H1 (cell line): ENCODE measurements around the gene DIPK1B. TPM values are rescaled to one million over a fixed set of nuclear protein-coding genes. Genes with fewer than 3 reads are reported as not detected.

Experiments used
- CTCF ChIA-PET: fragments of 300-600 bp; sonication (Branson Sonifier 250); formaldehyde crosslinking; loops from one replicate; lab custom pipeline; 2021; ENCODE audit not compliant: partially characterized antibody; lab: Charles Lee
- POLR2A ChIA-PET: fragments of 300-600 bp; sonication (Branson Sonifier 250); formaldehyde crosslinking; loops from one replicate; lab custom pipeline; 2021; ENCODE audit warnings: inconsistent platforms; ENCODE audit not compliant: partially characterized antibody; lab: Charles Lee
- DNase-seq, 2 experiments: peaks; one replicate each; pipeline versions ENCODE4 v3.0.0 to v3.0.0-alpha.2; 2010 to 2022; ENCODE audit warnings: low spot score in 2 of 2, low read depth in 1 of 2, mixed read lengths in 1 of 2
- FAIRE-seq: peaks from 2 replicates; lab custom pipeline; 2011; peaks lifted over from hg19 to GRCh38; lab: Jason Lieb, UNC
- H2AFZ ChIP-seq: 2 replicates; pipeline ENCODE4 v1.8.1; 2012; ENCODE audit warnings: low read length, inconsistent platforms
- H2AK5ac ChIP-seq: 2 replicates; pipeline ENCODE4 v1.6.1; 2013; ENCODE audit warnings: low read depth, low read length
- H2BK120ac ChIP-seq: replicated peaks from 2 replicates; pipeline ENCODE3; 2013; ENCODE audit warnings: low read depth, low read length, inconsistent platforms
- H2BK12ac ChIP-seq: 2 replicates; pipeline ENCODE4 v1.6.1; 2013; ENCODE audit warnings: low read depth, low read length
- H2BK15ac ChIP-seq: 2 replicates; pipeline ENCODE4 v1.6.1; 2013; ENCODE audit warnings: low read length
- H2BK20ac ChIP-seq: 2 replicates; pipeline ENCODE4 v1.6.1; 2013; ENCODE audit warnings: low read length
- H2BK5ac ChIP-seq: 2 replicates; pipeline ENCODE4 v1.6.1; 2013; ENCODE audit warnings: low read depth, low read length
- H3K14ac ChIP-seq: 2 replicates; pipeline ENCODE4 v1.6.1; 2013; ENCODE audit warnings: inconsistent platforms; ENCODE audit not compliant: insufficient read length
- H3K18ac ChIP-seq: 2 replicates; pipeline ENCODE4 v1.6.1; 2013; ENCODE audit warnings: low read length; ENCODE audit errors: extremely low read depth
- H3K23ac ChIP-seq: 2 replicates; pipeline ENCODE4 v1.6.1; 2013; ENCODE audit warnings: inconsistent platforms; ENCODE audit not compliant: insufficient read length
- H3K23me2 ChIP-seq: 2 replicates; pipeline ENCODE4 v1.6.1; 2013; ENCODE audit warnings: low read depth, low read length
- H3K27ac ChIP-seq: 2 replicates; pipeline ENCODE4 v1.6.1; 2011; ENCODE audit warnings: low read depth, low read length, inconsistent platforms
- H3K27me3 ChIP-seq, 4 experiments: replicated peaks in 1 of 4; 1 replicate in 1 of 4; 2 replicates in 3 of 4; pipeline versions ENCODE4 v1.6.1 to v1.8.1; 2011 to 2013; ENCODE audit warnings: low read length in 3 of 4, mild to moderate bottlenecking in 3 of 4, inconsistent platforms in 2 of 4, mixed read lengths in 2 of 4, moderate library complexity in 1 of 4; ENCODE audit not compliant: control insufficient read depth in 3 of 4, insufficient read depth in 3 of 4; ENCODE audit errors: extremely low read depth in 1 of 4
- H3K36me3 ChIP-seq, 4 experiments: 2 replicates each; pipeline versions ENCODE4 v1.6.1 to v1.8.1; 2011 to 2013; ENCODE audit warnings: mild to moderate bottlenecking in 4 of 4, low read length in 3 of 4, moderate library complexity in 2 of 4, control low read depth in 1 of 4, inconsistent platforms in 1 of 4; ENCODE audit not compliant: insufficient read depth in 4 of 4, control insufficient read depth in 2 of 4
- H3K4ac ChIP-seq: replicated peaks from 2 replicates; pipeline ENCODE3; 2013; ENCODE audit warnings: low read length, low read depth, mixed read lengths, inconsistent platforms; ENCODE audit not compliant: insufficient read length
- H3K4me1 ChIP-seq, 4 experiments: replicated peaks in 1 of 4; 1 replicate in 1 of 4; 2 replicates in 3 of 4; pipeline versions ENCODE4 v1.6.1 to v1.8.1; 2011 to 2013; ENCODE audit warnings: low read length in 3 of 4, inconsistent platforms in 2 of 4, mixed read lengths in 1 of 4; ENCODE audit not compliant: insufficient read depth in 4 of 4, control insufficient read depth in 3 of 4
- H3K4me2 ChIP-seq, 2 experiments: 2 replicates each; pipeline versions ENCODE4 v1.6.1 to v1.8.1; 2011 to 2013; ENCODE audit warnings: low read depth in 2 of 2, low read length in 2 of 2, control low read depth in 1 of 2, inconsistent platforms in 1 of 2, mild to moderate bottlenecking in 1 of 2; ENCODE audit not compliant: insufficient read depth in 1 of 2
- H3K4me3 ChIP-seq, 4 experiments: fragments of 200-600, 300-600 bp in 1 of 4; sonication (generic), shearing (Covaris generic), sonication (Bioruptor Twin) in 1 of 4; 2 replicates each; pipeline versions ENCODE4 v1.5.1 to v1.8.1; 2011 to 2016; ENCODE audit warnings: low read length in 4 of 4, low read depth in 3 of 4, control low read depth in 2 of 4, inconsistent platforms in 2 of 4, mild to moderate bottlenecking in 2 of 4, mixed read lengths in 1 of 4, moderate library complexity in 1 of 4; ENCODE audit not compliant: insufficient read depth in 2 of 4; ENCODE audit errors: extremely low read depth in 1 of 4
- H3K56ac ChIP-seq: replicated peaks from 2 replicates; pipeline ENCODE3; 2013; ENCODE audit warnings: low read depth, mild to moderate bottlenecking, mixed read lengths, low read length, inconsistent platforms; ENCODE audit not compliant: insufficient read length
- H3K79me1 ChIP-seq: 2 replicates; pipeline ENCODE4 v1.6.1; 2013; ENCODE audit warnings: low read depth, low read length, control low read depth
- H3K79me2 ChIP-seq, 2 experiments: 2 replicates each; pipeline versions ENCODE4 v1.6.1 to v1.8.1; 2012 to 2013; ENCODE audit warnings: low read length in 2 of 2, mild to moderate bottlenecking in 2 of 2, inconsistent platforms in 1 of 2; ENCODE audit not compliant: insufficient read depth in 2 of 2, control insufficient read depth in 1 of 2
- H3K9ac ChIP-seq, 4 experiments: replicated peaks in 1 of 4; 1 replicate in 1 of 4; 2 replicates in 3 of 4; pipeline versions ENCODE4 v1.6.1 to v1.8.1; 2011 to 2013; ENCODE audit warnings: low read depth in 3 of 4, low read length in 3 of 4, control low read depth in 2 of 4, mild to moderate bottlenecking in 2 of 4, moderate library complexity in 2 of 4, inconsistent platforms in 1 of 4; ENCODE audit errors: extremely low read depth in 1 of 4
- H3K9me3 ChIP-seq, 2 experiments: 2 replicates each; pipeline versions ENCODE4 v1.6.1 to v1.8.1; 2012 to 2013; ENCODE audit warnings: mild to moderate bottlenecking in 2 of 2, moderate library complexity in 2 of 2, control low read depth in 1 of 2, inconsistent platforms in 1 of 2, low read depth in 1 of 2, low read length in 1 of 2, mixed read lengths in 1 of 2; ENCODE audit not compliant: insufficient read depth in 2 of 2
- H4K20me1 ChIP-seq, 2 experiments: replicated peaks in 1 of 2; 2 replicates each; pipeline versions ENCODE3 to v1.8.1; 2011 to 2013; ENCODE audit warnings: inconsistent platforms in 2 of 2, low read length in 2 of 2, mild to moderate bottlenecking in 1 of 2; ENCODE audit not compliant: insufficient read depth in 2 of 2, control insufficient read depth in 1 of 2
- H4K5ac ChIP-seq: 2 replicates; pipeline ENCODE4 v1.6.1; 2013; ENCODE audit warnings: low read length, low read depth, mixed read lengths, inconsistent platforms; ENCODE audit not compliant: insufficient read length
- H4K8ac ChIP-seq: 2 replicates; pipeline ENCODE4 v1.8.0; 2013; ENCODE audit warnings: mild to moderate bottlenecking, moderate library complexity, low read length, inconsistent platforms; ENCODE audit not compliant: insufficient read depth; ENCODE audit errors: extremely low read depth
- H4K91ac ChIP-seq: replicated peaks from 2 replicates; pipeline ENCODE3; 2013; ENCODE audit warnings: low read length, mixed read lengths, inconsistent platforms; ENCODE audit not compliant: insufficient read length
- CHD2 ChIP-seq: IDR thresholded peaks from 2 replicates; pipeline ENCODE4 v1.6.1; 2012; ENCODE audit warnings: low read length, improper control_type of control experiment
- GTF2F1 ChIP-seq: IDR thresholded peaks from 2 replicates; pipeline ENCODE4 v1.6.1; 2012; ENCODE audit warnings: low read depth, low read length, improper control_type of control experiment, borderline replicate concordance
- RXRA ChIP-seq: IDR thresholded peaks from 2 replicates; pipeline ENCODE4 v1.6.1; 2011; ENCODE audit warnings: low read depth, mild to moderate bottlenecking, low read length, moderate library complexity; ENCODE audit not compliant: insufficient read depth
- YY1 ChIP-seq: IDR thresholded peaks from 2 replicates; pipeline ENCODE4 v1.6.1; 2011; ENCODE audit warnings: low read depth, mild to moderate bottlenecking, low read length
- WGBS, 2 experiments: shearing (Covaris generic) in 1 of 2; methylation state at CpG; one replicate each; pipeline versions ENCODE4 v1.1.6 to v1.1.7; 2013 to 2015; ENCODE audit warnings: low lambda C conversion rate in 2 of 2, mixed read lengths in 2 of 2, inconsistent platforms in 1 of 2, low coverage in 1 of 2, missing lambda C conversion rate in 1 of 2; ENCODE audit not compliant: insufficient replicate concordance in 2 of 2, insufficient coverage in 1 of 2, insufficient read length in 1 of 2; ENCODE audit errors: extremely low coverage in 1 of 2, missing lambda C conversion rate in 1 of 2; 5-methylcytosine and 5-hydroxymethylcytosine counted together
- polyA plus RNA-seq, 7 experiments: library from polyadenylated mRNA; depleted of rRNA in 3 of 7; stranded (reverse) in 5 of 7; unstranded in 2 of 7; fragments of >200 nt in 5 of 7; fragments of 200-250 nt in 2 of 7; gene quantifications; 1 replicate in 5 of 7; 2 replicates in 1 of 7; 4 replicates in 1 of 7; pipeline versions ENCODE4 v1.2.1 to v1.2.3, GENCODE V29; 2011 to 2013; ENCODE audit warnings: missing spikeins in 2 of 7, mixed read lengths in 2 of 7
- total RNA-seq: library from RNA; stranded (reverse); fragmentation: NEBNext Ultra II Directional; extraction: Animal tissue kit (Norgen Biotek cat#: 25700); gene quantifications from 2 replicates; pipeline ENCODE4 v1.2.1, GENCODE V29; 2021

Gene DIPK1B
- total and polyA plus RNA-seq, 2 of the 8 experiments (the other 6 are each of a cell fraction or from before 2014, with no cell fraction given) = 32.3 to 64.8 TPM

- H3K4me3 ChIP-seq = no peak overlapping the region
- no peak overlapping the region for H2BK12ac ChIP-seq
- DNase-seq (peak in 1 of 2 experiments; percentile 45), FAIRE-seq (no peak)
- no peaks in the 10 kb centered on the region for H3K79me2 ChIP-seq
- H2AFZ ChIP-seq = no peak overlapping the region
- no peak overlapping the region for H4K8ac ChIP-seq
- no peak overlapping the region for H3K4ac ChIP-seq
- no peak overlapping the region for H4K5ac ChIP-seq
- no peak overlapping the region for H2BK20ac ChIP-seq
- CTCF ChIA-PET = interaction anchor here (0.6 to 3.6 kb wide), 22 partner anchors 8 to 333 kb away, joined by 3 to 21 read pairs (median 4); no protein-coding TSS in a partner anchor
- no peak overlapping the region for H3K27ac ChIP-seq
- H4K20me1 ChIP-seq = no peaks in the 10 kb centered on the region
- H2AK5ac ChIP-seq = no peak overlapping the region
- POLR2A ChIA-PET = interaction anchor here (0.7 to 1.0 kb wide), 3 partner anchors 17 to 22 kb away, joined by 3 read pairs; no protein-coding TSS in a partner anchor
- H3K4me1 ChIP-seq = peaks cover 0 to 16% (median 12%) of the 10 kb centered on the region in 4 experiments; a peak in 4 of 7 replicates
- no peak overlapping the region for H3K18ac ChIP-seq
- 0 out of 2 replicates have a peak overlapping the region, but pooled peaks have one; percentile 6 for H2BK15ac ChIP-seq
- H4K91ac ChIP-seq = no peak overlapping the region
- H3K36me3 ChIP-seq = no peaks in the 10 kb centered on the region
- TF ChIP-seq RXRA (no peak), GTF2F1 (no peak), YY1 (no peak), CHD2 (no peak)
- H3K23ac ChIP-seq = no peak overlapping the region
- no peaks in the 10 kb centered on the region for H3K9me3 ChIP-seq
- H3K4me2 ChIP-seq = no peak overlapping the region
- no peak overlapping the region for H2BK120ac ChIP-seq
- H3K27me3 ChIP-seq = no peaks in the 10 kb centered on the region
- no peak overlapping the region for H3K14ac ChIP-seq
- no peak overlapping the region for H3K56ac ChIP-seq
- H3K23me2 ChIP-seq = no peaks in the 10 kb centered on the region
- no peak overlapping the region for H3K9ac ChIP-seq
- no peak overlapping the region for H2BK5ac ChIP-seq
- no peaks in the 10 kb centered on the region for H3K79me1 ChIP-seq
- 81% methylated on average over 15 of the region's 15 CpGs; no CpG with 5 or more reads in 1 of the 2 experiments for WGBS, 2 experiments
Observed at GRCh38 chr9:136693490-136694162, 18.7 kb upstream of the DIPK1B start.
